ENCODE data around the gene DUSP12.
"Not testable (repeated sequence)": the region's sequence is repeated elsewhere in the genome, so short reads cannot be mapped to it uniquely, and the experiment has no call there.

The DUSP12 gene

DNA sequence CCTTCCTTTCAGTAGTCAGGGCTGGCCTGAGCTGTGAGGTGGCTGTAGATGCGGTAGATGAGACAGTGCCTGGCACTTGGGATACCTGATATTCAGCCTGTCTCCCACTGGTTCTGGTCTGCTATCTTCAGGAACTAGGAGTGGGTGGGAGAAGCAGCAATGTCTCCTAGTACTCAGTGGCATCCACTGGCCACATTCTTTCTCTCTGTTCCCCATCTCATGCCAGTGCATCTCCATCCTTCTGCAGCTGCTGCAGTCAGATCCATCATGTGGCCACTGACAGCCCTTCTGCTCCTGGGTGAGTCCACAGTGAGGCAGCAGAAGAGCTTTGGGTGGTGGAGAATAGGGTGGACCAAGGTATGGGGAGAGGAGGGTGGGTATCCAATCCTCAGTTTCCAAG is 27.2 kb upstream of the DUSP12 start:
- no peak for ATAC-seq
- Mint-ChIP-seq H3K4me3 (no peak overlapping the region), H3K27ac (peak overlapping the region; percentile 54), H3K36me3 (no peaks in the 10 kb centered on the region), H3K4me1 (peaks cover 65% of the 10 kb centered on the region), H3K27me3 (no peaks in the 10 kb centered on the region), H3K9me3 (no peaks in the 10 kb centered on the region)

DNA sequence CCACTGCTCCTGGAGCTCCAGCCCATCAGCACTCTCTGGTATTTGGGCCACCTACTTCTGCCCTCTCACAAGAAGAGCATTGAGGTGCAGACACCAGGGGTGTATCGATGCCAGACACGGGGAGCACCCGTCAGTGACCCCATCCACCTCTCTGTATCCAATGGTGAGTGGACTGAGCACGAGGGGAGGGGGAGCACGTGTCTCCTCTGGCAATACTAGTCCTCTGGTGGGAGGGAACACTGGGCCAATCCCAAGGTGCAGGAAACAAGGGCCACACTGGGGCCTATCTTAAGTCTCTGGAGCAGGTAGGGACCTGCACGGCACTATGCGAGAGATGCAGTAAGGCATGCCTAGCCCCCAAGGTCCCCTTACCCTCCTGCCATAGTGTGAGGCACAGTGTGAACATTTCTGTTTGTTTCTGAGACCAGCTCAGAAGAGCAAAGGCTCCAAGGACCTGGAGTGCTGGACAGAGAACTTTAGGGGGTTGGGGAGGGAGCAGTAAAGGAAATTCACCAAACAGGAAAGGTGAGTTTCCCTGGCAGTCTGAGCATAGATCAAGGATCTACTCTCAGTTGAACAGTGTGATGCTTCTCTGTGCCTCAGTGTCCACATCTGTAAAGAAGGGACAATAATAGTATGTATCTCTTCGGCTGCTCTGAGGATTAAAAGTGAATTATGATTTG is 26.0 kb upstream of the DUSP12 start:
- ATAC-seq = no peak
- H3K27me3 Mint-ChIP-seq = no peaks in the 10 kb centered on the region
- no peak overlapping the region for H3K27ac Mint-ChIP-seq
- peaks cover 67% of the 10 kb centered on the region for H3K4me1 Mint-ChIP-seq
- H3K4me3 Mint-ChIP-seq = no peak overlapping the region
- H3K9me3 Mint-ChIP-seq = no peaks in the 10 kb centered on the region
- no peaks in the 10 kb centered on the region for H3K36me3 Mint-ChIP-seq

DNA sequence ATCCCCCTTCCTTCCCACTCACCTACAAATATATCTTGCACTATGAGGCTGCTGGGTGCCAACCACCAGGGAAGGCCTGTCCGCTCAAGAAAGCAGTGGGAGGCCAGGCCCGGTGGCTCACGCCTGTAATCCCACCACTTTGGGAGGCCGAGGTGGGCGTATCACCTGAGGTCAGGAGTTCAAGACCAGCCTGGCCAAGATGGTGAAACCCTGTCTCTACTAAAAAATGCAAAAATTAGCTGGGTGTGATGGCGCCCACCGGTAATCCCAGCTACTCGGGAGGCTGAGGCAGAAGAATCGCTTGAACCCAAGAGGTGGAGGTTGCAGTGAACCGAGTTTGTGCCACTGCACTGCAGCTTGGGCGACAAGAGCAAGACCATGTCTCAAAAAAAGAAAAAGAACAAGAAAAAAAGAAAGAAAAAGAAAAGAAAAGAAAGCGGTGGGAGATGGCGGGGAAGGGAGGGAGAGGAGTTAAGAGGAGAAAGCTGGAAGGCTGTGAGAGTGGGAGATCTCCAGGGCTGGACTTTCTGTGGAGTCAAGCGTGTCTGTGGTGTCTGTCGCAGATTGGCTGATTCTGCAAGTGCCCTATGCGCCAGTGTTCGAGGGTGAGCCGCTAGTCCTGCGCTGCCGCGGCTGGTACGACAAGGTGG is 24.2 kb upstream of the DUSP12 start:
- Mint-ChIP-seq H3K4me3 (peak overlapping the region; percentile 96), H3K27ac (peak overlapping the region; percentile 86), H3K4me1 (peaks cover 67% of the 10 kb centered on the region)
- ATAC-seq, H3K36me3 Mint-ChIP-seq, H3K9me3 Mint-ChIP-seq, H3K27me3 Mint-ChIP-seq: not testable (repeated sequence)

DNA sequence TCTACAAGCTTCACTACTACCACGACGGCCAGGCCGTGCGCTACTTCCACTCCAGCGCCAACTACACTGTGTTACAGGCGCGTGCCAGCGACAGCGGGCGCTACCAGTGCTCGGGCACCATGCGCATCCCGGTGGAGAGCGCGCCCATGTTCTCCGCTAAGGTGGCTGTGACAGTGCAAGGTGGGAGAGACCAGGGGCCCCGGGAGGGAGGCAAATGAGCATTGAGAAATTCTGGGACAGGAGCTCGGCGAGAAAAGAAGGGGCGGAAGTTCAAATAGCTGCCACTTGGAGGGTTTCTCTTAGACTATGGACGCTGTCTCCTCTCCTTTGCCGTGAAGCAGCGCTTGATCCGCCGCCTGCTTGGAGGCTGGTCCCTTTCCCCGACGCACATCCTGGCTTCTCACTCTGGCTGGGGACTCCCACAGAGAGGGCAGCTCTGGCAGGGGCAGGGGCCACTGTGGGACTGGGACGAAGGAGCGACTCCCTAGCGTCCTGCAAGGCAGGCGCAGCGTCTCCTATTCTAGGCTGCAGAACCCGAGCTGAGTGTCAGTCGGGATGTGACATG is 23.6 kb upstream of the DUSP12 start:
- peak overlapping the region; percentile 96 for H3K4me3 Mint-ChIP-seq
- peak overlapping the region; percentile 86 for H3K27ac Mint-ChIP-seq
- peak; percentile 49 for ATAC-seq
- H3K27me3 Mint-ChIP-seq = no peaks in the 10 kb centered on the region
- H3K9me3 Mint-ChIP-seq = no peaks in the 10 kb centered on the region
- H3K4me1 Mint-ChIP-seq = peaks cover 64% of the 10 kb centered on the region
- H3K36me3 Mint-ChIP-seq = no peaks in the 10 kb centered on the region

DNA sequence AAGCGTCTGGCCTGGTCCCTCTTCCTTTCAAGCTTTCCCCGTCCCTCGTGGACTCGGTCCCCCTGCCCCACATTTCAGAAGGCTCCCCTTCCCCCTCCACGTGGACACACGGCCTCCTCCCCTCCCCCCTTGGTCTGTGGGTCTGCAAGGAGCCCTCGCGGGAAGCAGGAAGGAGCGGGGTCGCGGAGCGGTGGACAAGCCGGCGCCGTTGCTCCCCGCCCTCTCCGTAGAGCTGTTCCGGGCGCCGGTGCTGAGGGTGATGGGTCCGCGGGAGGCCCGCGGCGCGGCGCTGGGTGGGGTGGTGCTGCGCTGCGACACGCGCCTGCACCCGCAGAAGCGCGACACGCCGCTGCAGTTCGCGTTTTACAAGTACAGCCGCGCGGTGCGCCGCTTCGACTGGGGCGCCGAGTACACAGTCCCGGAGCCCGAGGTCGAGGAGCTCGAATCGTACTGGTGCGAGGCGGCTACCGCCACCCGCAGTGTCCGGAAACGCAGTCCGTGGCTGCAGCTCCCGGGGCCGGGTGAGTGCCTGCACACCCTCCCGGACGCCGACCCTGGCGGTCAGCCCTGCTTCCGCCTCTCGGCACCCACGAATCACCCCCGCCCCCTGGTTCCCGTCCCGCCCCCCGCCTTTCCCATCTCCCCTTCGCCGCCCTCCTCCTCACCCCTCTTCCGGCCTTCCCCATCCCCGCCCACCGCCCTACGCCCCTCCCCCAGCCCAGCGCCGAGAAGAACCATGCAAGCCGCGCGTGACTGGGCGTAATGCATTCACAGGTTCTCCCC is 22.9 kb upstream of the DUSP12 start:
- peak overlapping the region; percentile 86 for H3K27ac Mint-ChIP-seq
- H3K36me3 Mint-ChIP-seq = no peaks in the 10 kb centered on the region
- H3K27me3 Mint-ChIP-seq = no peaks in the 10 kb centered on the region
- H3K4me1 Mint-ChIP-seq = peaks cover 57% of the 10 kb centered on the region
- ATAC-seq = peak; percentile 82
- no peaks in the 10 kb centered on the region for H3K9me3 Mint-ChIP-seq
- peak overlapping the region; percentile 96 for H3K4me3 Mint-ChIP-seq

DNA sequence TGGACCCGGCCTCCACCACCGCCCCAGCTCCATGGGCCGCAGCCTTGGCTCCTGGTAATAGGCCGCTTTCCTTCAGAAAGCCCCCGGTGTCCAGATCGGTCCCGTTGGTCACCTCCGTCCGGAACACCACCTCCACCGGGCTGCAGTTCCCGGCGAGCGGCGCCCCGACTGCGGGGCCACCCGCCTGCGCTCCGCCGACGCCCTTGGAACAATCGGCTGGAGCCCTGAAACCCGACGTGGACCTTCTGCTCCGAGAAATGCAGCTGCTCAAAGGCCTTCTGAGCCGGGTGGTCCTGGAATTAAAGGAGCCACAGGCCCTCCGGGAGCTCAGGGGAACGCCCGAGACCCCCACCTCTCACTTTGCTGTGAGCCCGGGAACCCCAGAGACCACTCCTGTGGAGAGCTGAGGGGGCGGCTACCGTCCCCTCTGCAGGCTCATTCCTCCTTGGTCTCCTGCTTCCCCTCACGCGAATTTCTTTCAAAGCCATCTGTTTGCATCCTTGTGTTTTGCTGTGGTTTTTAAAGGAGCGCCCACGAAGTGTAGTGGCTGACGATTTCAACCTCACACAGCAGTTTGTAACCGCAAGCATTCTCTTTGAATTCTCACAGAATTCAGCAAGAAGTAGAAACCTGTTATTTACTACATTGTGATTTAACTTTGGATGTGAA is 22.2 kb upstream of the DUSP12 start:
- peak overlapping the region; percentile 86 for H3K27ac Mint-ChIP-seq
- no peaks in the 10 kb centered on the region for H3K36me3 Mint-ChIP-seq
- ATAC-seq = peak; percentile 3
- H3K27me3 Mint-ChIP-seq = no peaks in the 10 kb centered on the region
- peak overlapping the region; percentile 96 for H3K4me3 Mint-ChIP-seq
- H3K9me3 Mint-ChIP-seq = no peaks in the 10 kb centered on the region
- peaks cover 50% of the 10 kb centered on the region for H3K4me1 Mint-ChIP-seq

DNA sequence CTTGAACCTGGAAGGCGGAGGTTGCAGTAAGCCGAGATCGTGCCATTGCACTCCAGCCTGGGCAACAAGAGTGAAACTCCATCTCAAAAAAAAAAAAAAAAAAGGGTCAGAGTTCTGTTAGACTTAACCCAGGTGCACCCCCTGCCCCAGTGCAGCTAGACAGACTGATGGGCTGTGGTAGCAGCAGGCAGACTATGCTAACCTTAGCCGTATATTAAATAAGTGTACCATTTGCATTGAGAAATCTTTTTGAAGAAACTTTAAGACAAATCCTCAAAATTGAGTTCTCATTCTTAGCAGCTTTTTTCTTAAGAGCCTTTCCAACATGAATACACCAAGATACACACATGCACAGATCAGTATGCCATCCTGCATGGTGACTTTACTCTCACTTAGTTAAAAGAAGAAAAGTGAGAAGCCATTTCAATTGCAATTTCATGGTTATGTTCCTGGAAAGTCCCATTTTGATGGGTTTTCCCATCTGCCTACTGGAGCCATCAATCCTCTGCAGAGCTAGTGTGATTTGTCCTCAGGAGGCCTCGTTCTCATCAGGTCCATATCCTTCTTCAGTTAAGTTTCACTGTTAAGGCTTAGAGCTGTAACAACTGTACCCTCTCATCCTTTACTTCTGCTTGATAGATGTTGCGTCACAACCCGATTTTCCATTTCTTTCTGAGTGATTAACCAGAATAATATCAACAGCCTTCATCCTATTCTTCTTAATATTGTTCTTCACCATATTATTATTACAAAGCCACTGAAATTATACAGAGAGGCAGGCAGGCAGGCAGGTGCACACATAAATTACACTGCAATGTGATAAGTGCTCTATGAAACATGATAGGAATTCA is 21.0 kb upstream of the DUSP12 start:
- Mint-ChIP-seq H3K27ac (peak overlapping the region; percentile 86), H3K36me3 (no peaks in the 10 kb centered on the region), H3K27me3 (no peaks in the 10 kb centered on the region), H3K4me1 (peaks cover 49% of the 10 kb centered on the region), H3K4me3 (no peak overlapping the region), H3K9me3 (no peaks in the 10 kb centered on the region)
- no peak for ATAC-seq

DNA sequence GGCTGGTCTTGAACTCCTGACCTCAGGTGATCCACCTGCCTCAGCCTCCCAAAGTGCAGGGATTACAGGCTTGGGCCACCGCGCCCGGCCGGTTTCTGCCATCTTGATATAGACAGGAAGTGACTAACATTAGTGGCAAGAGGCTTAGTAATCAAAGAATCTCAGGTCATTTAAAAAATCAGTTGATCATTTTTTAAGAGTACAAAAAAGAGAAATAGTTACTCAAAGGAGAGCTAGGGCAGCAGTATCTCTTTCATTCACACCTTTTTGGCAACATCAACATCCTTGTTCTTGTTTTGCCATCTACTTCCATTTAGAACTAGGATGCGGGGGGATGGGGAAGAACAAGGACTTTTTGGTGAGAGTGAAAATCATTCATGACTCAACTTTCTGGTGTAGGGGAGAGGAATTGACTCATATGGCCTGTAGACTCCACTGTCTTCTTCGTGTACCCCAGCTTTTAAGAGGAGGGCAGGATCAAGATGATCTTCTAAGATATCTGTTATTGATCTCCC is 19.5 kb upstream of the DUSP12 start:
- H3K36me3 Mint-ChIP-seq = no peaks in the 10 kb centered on the region
- H3K27ac Mint-ChIP-seq = peak overlapping the region; percentile 70
- H3K9me3 Mint-ChIP-seq = no peaks in the 10 kb centered on the region
- peaks cover 43% of the 10 kb centered on the region for H3K4me1 Mint-ChIP-seq
- H3K27me3 Mint-ChIP-seq = no peaks in the 10 kb centered on the region
- ATAC-seq = no peak
- H3K4me3 Mint-ChIP-seq = no peak overlapping the region

DNA sequence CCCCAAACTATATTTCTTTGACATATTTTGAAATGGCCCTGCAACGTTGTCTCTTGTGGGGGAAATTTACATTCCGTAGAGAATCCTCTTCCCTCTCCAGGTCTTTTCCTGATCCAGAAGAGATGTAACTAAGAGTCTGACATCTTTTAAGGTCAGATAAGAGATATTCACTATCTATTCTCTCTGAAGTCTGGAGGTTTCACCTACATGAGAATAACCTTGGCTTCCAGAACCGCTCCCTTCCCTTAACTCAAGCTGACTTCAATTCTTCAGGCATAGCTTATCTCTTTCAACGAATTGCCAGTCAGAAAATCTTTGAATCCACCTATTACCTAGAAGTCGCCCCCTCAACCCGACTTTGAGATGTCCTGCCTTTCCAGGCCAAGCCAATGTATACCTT is 18.3 kb upstream of the DUSP12 start:
- ATAC-seq = no peak
- Mint-ChIP-seq H3K27ac (peak overlapping the region; percentile 70), H3K9me3 (no peaks in the 10 kb centered on the region), H3K27me3 (no peaks in the 10 kb centered on the region), H3K4me3 (no peak overlapping the region), H3K36me3 (no peaks in the 10 kb centered on the region), H3K4me1 (peaks cover 42% of the 10 kb centered on the region)

DNA sequence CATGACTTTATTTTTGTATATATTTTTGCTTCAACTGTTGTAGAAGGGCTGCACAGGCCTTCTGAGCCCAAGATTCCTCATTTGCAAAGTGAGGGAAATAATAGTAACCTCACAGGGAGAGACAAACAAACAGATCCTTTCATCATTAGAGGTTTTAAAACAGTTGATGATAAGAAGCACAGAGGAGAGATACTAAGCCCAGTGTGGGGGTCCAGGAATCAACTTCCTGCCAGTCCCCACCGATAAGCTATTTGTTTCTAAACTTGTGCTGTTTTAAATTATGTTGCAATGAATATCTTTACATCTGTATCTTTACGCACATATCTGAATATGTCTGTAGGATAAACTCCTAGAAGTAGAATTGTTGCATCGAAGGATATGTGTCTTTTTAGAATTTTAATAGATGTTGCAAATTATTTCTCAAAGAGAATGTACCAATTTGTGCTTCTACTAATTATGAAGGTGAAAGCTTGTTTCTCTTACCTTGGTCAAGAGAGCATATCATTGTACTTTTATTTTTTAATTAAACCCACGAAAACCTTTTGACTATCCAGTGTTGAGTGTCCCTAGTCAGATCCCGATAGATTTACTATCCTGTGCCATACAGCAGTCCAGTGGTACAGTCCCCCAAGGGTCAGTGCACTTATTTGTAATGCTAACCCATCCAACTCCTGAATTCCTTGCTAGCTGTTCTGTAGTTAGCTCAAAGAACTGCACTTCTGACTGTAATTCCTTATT is 17.4 kb upstream of the DUSP12 start:
- no peak for ATAC-seq
- Mint-ChIP-seq H3K27ac (peak overlapping the region; percentile 44), H3K36me3 (no peaks in the 10 kb centered on the region), H3K4me3 (no peak overlapping the region), H3K9me3 (no peaks in the 10 kb centered on the region), H3K4me1 (peaks cover 47% of the 10 kb centered on the region), H3K27me3 (no peaks in the 10 kb centered on the region)

DNA sequence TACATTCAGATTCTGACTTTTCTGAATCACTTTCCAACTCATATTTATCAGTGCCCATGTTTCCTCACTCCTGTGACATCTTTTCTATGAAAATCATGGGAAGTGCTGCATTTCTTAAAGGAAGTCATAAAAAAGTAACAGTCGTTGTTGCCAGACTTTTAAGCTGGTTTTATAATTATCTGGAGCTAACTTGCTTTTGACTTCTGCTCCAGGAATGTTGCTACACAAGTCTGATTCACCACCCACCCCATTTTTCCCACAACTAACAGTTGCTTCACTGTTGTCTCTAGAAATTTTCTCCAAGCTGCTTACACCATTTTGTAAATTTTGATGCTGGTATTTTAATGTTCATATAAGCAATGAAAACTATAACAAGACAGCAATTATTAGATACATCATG is 16.1 kb upstream of the DUSP12 start:
- peaks cover 40% of the 10 kb centered on the region for H3K4me1 Mint-ChIP-seq

DNA sequence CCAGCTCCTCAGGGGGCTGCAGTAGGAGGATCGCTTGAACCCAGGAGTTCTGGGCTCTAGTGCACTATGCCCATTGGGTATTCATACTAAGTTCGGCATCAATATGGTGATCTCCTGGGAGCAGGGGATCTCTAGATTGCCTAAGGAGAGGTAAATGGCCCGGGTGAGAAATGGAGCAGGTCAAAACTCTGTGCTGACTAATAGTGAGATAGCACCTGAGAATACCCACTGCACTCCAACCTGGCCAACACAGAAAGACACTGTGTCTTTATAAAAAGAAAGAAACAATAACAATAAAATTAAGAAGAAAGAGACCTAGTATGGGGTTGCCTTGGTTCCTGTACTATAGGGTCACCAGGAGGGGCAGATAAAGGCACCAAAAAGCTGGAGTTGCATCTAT is 13.7 kb upstream of the DUSP12 start:
- Mint-ChIP-seq H3K27ac (peak overlapping the region; percentile 75), H3K4me1 (peaks cover 43% of the 10 kb centered on the region)
- ATAC-seq = no peak

More for the DNA sequence above, 16.1 kb upstream of the DUSP12 start:
- Mint-ChIP-seq H3K27me3 (no peaks in the 10 kb centered on the region), H3K9me3 (no peaks in the 10 kb centered on the region), H3K27ac (no peak overlapping the region), H3K36me3 (no peaks in the 10 kb centered on the region), H3K4me3 (no peak overlapping the region)
- ATAC-seq = no peak

DNA sequence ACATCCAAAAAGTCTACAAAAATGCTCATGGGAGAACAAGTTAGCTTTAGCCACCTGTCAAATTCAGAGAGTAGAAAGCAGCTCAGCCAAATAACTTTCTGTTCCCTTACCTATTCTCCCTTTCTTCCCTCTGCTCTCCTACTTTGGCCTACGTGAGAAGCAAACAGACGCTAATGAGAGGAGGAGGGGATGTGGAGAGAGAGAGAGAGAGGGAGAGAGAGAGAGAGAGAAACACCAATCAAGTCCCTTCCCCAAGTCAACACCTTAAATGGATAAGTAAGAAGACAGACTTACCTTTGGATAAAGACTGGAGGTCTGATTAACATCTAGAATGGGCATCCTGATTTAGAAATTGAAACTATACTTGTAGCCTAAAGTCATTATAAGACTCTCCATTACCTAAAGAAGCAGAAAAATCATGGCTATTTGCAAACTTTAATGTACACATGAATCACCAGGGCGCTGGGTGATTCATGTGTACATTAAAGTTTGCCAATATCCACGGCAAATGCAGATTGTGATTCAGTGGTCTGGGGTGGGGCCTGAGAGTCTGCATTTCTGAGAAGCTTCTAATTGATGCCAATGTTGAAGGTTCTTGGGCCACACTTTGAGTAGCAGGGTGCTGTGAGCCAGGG is 13.1 kb upstream of the DUSP12 start:
- no peak overlapping the region for H3K4me3 Mint-ChIP-seq
- H3K27me3 Mint-ChIP-seq = no peaks in the 10 kb centered on the region
- peaks cover 49% of the 10 kb centered on the region for H3K4me1 Mint-ChIP-seq
- H3K27ac Mint-ChIP-seq = peak overlapping the region; percentile 75
- H3K9me3 Mint-ChIP-seq = no peaks in the 10 kb centered on the region
- H3K36me3 Mint-ChIP-seq = no peaks in the 10 kb centered on the region
- ATAC-seq = no peak

More for the DNA sequence above, 13.7 kb upstream of the DUSP12 start:
- no peak overlapping the region for H3K4me3 Mint-ChIP-seq
- no peaks in the 10 kb centered on the region for H3K27me3 Mint-ChIP-seq
- no peaks in the 10 kb centered on the region for H3K9me3 Mint-ChIP-seq
- H3K36me3 Mint-ChIP-seq = no peaks in the 10 kb centered on the region

Measured in stimulated activated memory B cell treated with anti-CD40 and anti-IgM and Interleukin-4, amounts not matched to agents 10 μg/mL and 1 μg/mL and 100 μg/mL, for 72 hours (primary cell).